Heart right ventricle (tissue), 16 donors: ENCODE data around the gene ERN2. TPM values are rescaled to one million over a fixed set of nuclear protein-coding genes. Genes with fewer than 3 reads are reported as not detected.

Source experiments
- ATAC-seq, 8 donors: fragments of 200-7000 bp; cut with Tn5 transposase; one replicate each; pipeline ENCODE4 v1.9.1; 2020; ENCODE audit warnings: mild to moderate bottlenecking in 8 of 8, moderate library complexity in 8 of 8, moderate number of reproducible peaks in 1 of 8
- DNase-seq, 2 donors: peaks; one replicate each; pipeline ENCODE4 v3.0.0-alpha.2; 2020
- H3K27ac ChIP-seq, 10 donors: fragments of 200-600 bp; sonication (generic) in 2 of 10; one replicate each; pipeline versions ENCODE4 v1.5.0 to v1.8.0; 2020 to 2022; ENCODE audit warnings: mild to moderate bottlenecking in 3 of 10
- H3K27me3 ChIP-seq, 7 donors: fragments of 200-600 bp; one replicate each; pipeline ENCODE4 v1.8.0; 2021 to 2022; ENCODE audit warnings: mild to moderate bottlenecking in 2 of 7
- H3K36me3 ChIP-seq, 9 donors: fragments of 200-600 bp; sonication (generic) in 1 of 9; one replicate each; pipeline versions ENCODE4 v1.5.0 to v1.8.0; 2020 to 2022; ENCODE audit warnings: mild to moderate bottlenecking in 2 of 9
- H3K4me1 ChIP-seq, 9 donors: fragments of 200-600 bp; sonication (generic) in 1 of 9; one replicate each; pipeline versions ENCODE4 v1.5.0 to v1.8.0; 2020 to 2022; ENCODE audit warnings: mild to moderate bottlenecking in 4 of 9
- H3K4me3 ChIP-seq, 10 donors: fragments of 200-600 bp; sonication (generic) in 2 of 10; one replicate each; pipeline versions ENCODE4 v1.5.0 to v1.8.0; 2020 to 2022; ENCODE audit warnings: mild to moderate bottlenecking in 7 of 10, moderate library complexity in 2 of 10
- H3K9me3 ChIP-seq, 11 donors: fragments of 200-600 bp in 10 of 11; sonication (generic) in 2 of 11; one replicate each; pipeline versions ENCODE4 v1.5.0 to v1.8.0; 2013 to 2022; ENCODE audit warnings: mild to moderate bottlenecking in 2 of 11, control low read depth in 1 of 11, moderate library complexity in 1 of 11
- CTCF ChIP-seq, 9 donors: fragments of 200-600 bp; sonication (generic) in 2 of 9; IDR thresholded peaks; one replicate each; pipeline versions ENCODE4 v1.5.0 to v1.8.0; 2021 to 2022; ENCODE audit warnings: antibody characterized with exemption in 9 of 9, mild to moderate bottlenecking in 5 of 9, moderate library complexity in 1 of 9
- WGBS, 2 donors: extraction: QIAGEN DNeasy Blood & Tissue Kit; methylation state at CpG; one replicate each; pipeline ENCODE4 v1.1.7; 2013; ENCODE audit warnings: inconsistent platforms in 1 of 2; 5-methylcytosine and 5-hydroxymethylcytosine counted together
- intact Hi-C, 10 donors: fragments of 100-400 bp; cut with DNase I; formaldehyde crosslinking; loops; one replicate each; pipeline versions ENCODE4 v1.11.1 to v1.14.2; 2022
- polyA plus RNA-seq, 2 donors: library from polyadenylated mRNA; stranded (reverse); fragments of 200-250 nt; gene quantifications; one replicate each; pipeline ENCODE4 v1.2.3, GENCODE V29; 2013
- total RNA-seq, 10 donors: library from RNA; stranded (reverse); fragmentation: NEBNext Ultra II Directional in 3 of 10; extraction: Animal tissue kit (Norgen Biotek cat#: 25700) in 3 of 10; gene quantifications; one replicate each; pipeline versions ENCODE4 v1.2.1 to v1.2.4, GENCODE V29; 2021 to 2023
- donor health status: Arrhythmogenic right ventricular cardiomyopathy.
- donor health status: ischemic (EF 13 %, LVEDD 7.1; RV severe dilation, severe dysfunction).
- donor health status: healthy with polysubstance abuse.
- donor health status: DM: no; HTN: yes; CAD: no.
- donor health status: DM: no; HTN: no; CAD: no.
- donor health status: ischemic (EF 25% LVEDD 6.9; RV normal size, moderate dysfunction).
- donor health status: ischemic (EF 25% LVEDD 5.7; RV mildly dilated, moderate dysfunction).
- donor health status: healthy.
- donor health status: DM: yes; HTN: yes; CAD: no.
- donor health status: Ischemic cardiomyopathy.
- donor health status: ischemic (EF 35%, LVEDD 5.7; RV mildly dilated, moderate dysfunction).
- donor health status: nonischemic (EF 11% LVEDD 7.7; RV severe dilation, severe dysfunction).
- donor health status: DM: yes; HTN: yes; CAD: no.
- donor health status: PGD.
- donor health status: ischemic (EF 29% LVEDD 5.4; RV normal size, mild dysfunction).
- donor health status: nonischemic (EF 23%, LVEDD 6.1; RV moderate dilation, normal function).

The ERN2 gene
- total and polyA plus RNA-seq, 12 donors, result 0.32 to 0.34 TPM; not detected in 10

GRCh38 chr16:23668225-23668624 is 44.8 kb downstream of the ERN2 start:
- DNase-seq (no peak), ATAC-seq (no peak)
- no peak for TF ChIP-seq CTCF (IDR thresholded peaks at IDR 0.05)
- Histone ChIP-seq H3K27me3 (no peaks in the 10 kb centered on the region), H3K9me3 (no peaks in the 10 kb centered on the region), H3K36me3 (peaks cover 0 to 99% (median 46%) of the 10 kb centered on the region in 9 donors), H3K27ac (no peak overlapping the region), H3K4me1 (peaks cover 0 to 2% (median 0%) of the 10 kb centered on the region in 9 donors), H3K4me3 (no peak overlapping the region)
- intact Hi-C loops, result loop anchor here in 1 of 10 donors (10.0 kb wide), 1 partner anchor 63 kb away; no protein-coding TSS in a partner anchor
- WGBS, 2 donors, result 88 to 100% methylated on average over 1 of the region's 1 CpG

- Histone ChIP-seq H3K9me3 (no peaks in the 10 kb centered on the region), H3K4me3 (no peak overlapping the region), H3K36me3 (peaks cover 0 to 99% (median 52%) of the 10 kb centered on the region in 9 donors), H3K27ac (no peak overlapping the region), H3K27me3 (no peaks in the 10 kb centered on the region), H3K4me1 (peaks cover 0 to 2% (median 0%) of the 10 kb centered on the region in 9 donors)
- no peak for TF ChIP-seq CTCF (IDR thresholded peaks at IDR 0.05)
- no peak for ATAC-seq
- 88 to 92% methylated on average over 6 of the region's 6 CpGs for WGBS, 2 donors
- no peak for DNase-seq
- intact Hi-C loops, result loop anchor here in 1 of 10 donors (10.0 kb wide), 1 partner anchor 63 kb away; no protein-coding TSS in a partner anchor
Measured at GRCh38 chr16:23667355-23667659, 45.7 kb downstream of the ERN2 start.

- Histone ChIP-seq H3K4me1 (peaks cover 0 to 2% (median 0%) of the 10 kb centered on the region in 9 donors), H3K27ac (no peak overlapping the region), H3K4me3 (no peak overlapping the region), H3K9me3 (no peaks in the 10 kb centered on the region), H3K27me3 (no peaks in the 10 kb centered on the region), H3K36me3 (peaks cover 0 to 100% (median 54%) of the 10 kb centered on the region in 9 donors)
- no peak for TF ChIP-seq CTCF (IDR thresholded peaks at IDR 0.05)
- no peak for DNase-seq
- 88% methylated on average over 7 of the region's 7 CpGs for WGBS, 2 donors
- no peak for ATAC-seq
- intact Hi-C loops, result loop anchor here in 1 of 10 donors (10.0 kb wide), 1 partner anchor 62 kb away; no protein-coding TSS in a partner anchor
Measured at GRCh38 chr16:23666571-23667354, 46.3 kb downstream of the ERN2 start.

- no peak for TF ChIP-seq CTCF (IDR thresholded peaks at IDR 0.05)
- no peaks in the 10 kb centered on the region for H3K9me3 ChIP-seq
- 97 to 98% methylated on average over 2 of the region's 2 CpGs for WGBS, 2 donors
- no peak overlapping the region for H3K4me3 ChIP-seq
- DNase-seq, result no peak
- H3K27me3 ChIP-seq, result no peaks in the 10 kb centered on the region
- intact Hi-C loops, result loop anchor here in 1 of 10 donors (10.0 kb wide), 1 partner anchor 59 kb away; no protein-coding TSS in a partner anchor
- ATAC-seq, result no peak
- H3K27ac ChIP-seq, result no peak overlapping the region
- no peaks in the 10 kb centered on the region for H3K4me1 ChIP-seq
- H3K36me3 ChIP-seq, result peaks cover 0 to 100% (median 69%) of the 10 kb centered on the region in 9 donors
Measured at GRCh38 chr16:23663918-23664317, 49.1 kb downstream of the ERN2 start.
